ENCODE data around the gene INSC.

DNA sequence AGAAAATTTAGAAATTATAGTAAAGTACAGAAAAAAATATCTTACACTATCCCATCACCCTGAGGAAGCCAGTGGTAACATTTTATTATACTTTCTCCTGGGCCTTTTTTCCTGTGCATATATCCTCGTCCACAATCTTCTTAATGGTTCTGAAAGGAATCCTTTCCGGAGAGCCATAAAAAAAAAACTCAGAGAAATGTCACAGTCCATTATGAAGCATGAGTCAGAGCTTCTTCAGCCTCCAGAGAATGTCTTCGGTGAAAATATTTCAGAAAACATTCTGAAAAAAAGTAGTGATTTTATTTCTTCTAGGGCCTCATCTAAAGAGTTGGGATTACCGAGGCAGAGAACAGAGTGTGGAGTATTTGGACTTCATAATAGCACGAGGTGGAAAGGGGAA, 163.4 kb downstream of the INSC start:
- TF ChIP-seq EZH2phosphoT487 (IDR thresholded peaks at IDR 0.05; ENCODE audit: insufficient read depth, low read depth) (no peak), EZH2 (IDR thresholded peaks at IDR 0.05; ENCODE audit: insufficient read depth, poor library complexity, severe bottlenecking) (no peak)

All from GM23248 (cell line).